Frontal cortex (tissue), 4 donors: ENCODE data around the gene RIT2. TPM values are rescaled to one million over a fixed set of nuclear protein-coding genes. Genes with fewer than 3 reads are reported as not detected.

ENCODE experiments used
- DNase-seq, 2 donors: peaks; one replicate each; pipeline ENCODE4 v3.0.0; 2012; ENCODE audit warnings: low spot score in 2 of 2
- FAIRE-seq: peaks from 2 replicates; lab custom pipeline; 2012; peaks lifted over from hg19 to GRCh38; lab: Jason Lieb, UNC
- total RNA-seq: library from RNA; depleted of rRNA; stranded (reverse); fragments of >200 nt; gene quantifications from one replicate; pipeline ENCODE4 v1.2.3, GENCODE V29; 2014
- donor health status: control.
- donor health status: control.
- donor health status: control.

RIT2 gene
- total RNA-seq, 1 donor from 2014 or later: 29.3 TPM

GRCh38 chr18:43092539-43092938, 22.9 kb downstream of the RIT2 start:
- DNase-seq: no peak
- FAIRE-seq: no peak

GRCh38 chr18:43081396-43081795, 34.1 kb downstream of the RIT2 start:
- DNase-seq (no peak), FAIRE-seq (no peak)

- no peak for DNase-seq
- FAIRE-seq: no peak
Measured at GRCh38 chr18:43080671-43081070, 34.8 kb downstream of the RIT2 start.

- DNase-seq (no peak), FAIRE-seq (no peak)
Measured at GRCh38 chr18:43079422-43079821, 36.1 kb downstream of the RIT2 start.

GRCh38 chr18:43078478-43079092, 36.9 kb downstream of the RIT2 start:
- DNase-seq (no peak), FAIRE-seq (no peak)

GRCh38 chr18:43077510-43078308, 37.8 kb downstream of the RIT2 start:
- FAIRE-seq: no peak

GRCh38 chr18:43073771-43074170, 41.7 kb downstream of the RIT2 start:
- FAIRE-seq (no peak), DNase-seq (no peak)

More at GRCh38 chr18:43077510-43078308, 37.8 kb downstream of the RIT2 start:
- DNase-seq: no peak

GRCh38 chr18:43068781-43069180, 46.7 kb downstream of the RIT2 start:
- FAIRE-seq (no peak), DNase-seq (no peak)

- no peak for FAIRE-seq
Measured at GRCh38 chr18:43067570-43067969, 47.9 kb downstream of the RIT2 start.

GRCh38 chr18:43061816-43062215, 53.7 kb downstream of the RIT2 start:
- FAIRE-seq: no peak
- no peak for DNase-seq

More at GRCh38 chr18:43067570-43067969, 47.9 kb downstream of the RIT2 start:
- no peak for DNase-seq

- FAIRE-seq (no peak), DNase-seq (no peak)
Measured at GRCh38 chr18:43061318-43061717, 54.2 kb downstream of the RIT2 start.

GRCh38 chr18:43060020-43060419, 55.5 kb downstream of the RIT2 start:
- no peak for FAIRE-seq
- DNase-seq: no peak

- no peak for DNase-seq
- FAIRE-seq: no peak
Measured at GRCh38 chr18:43054815-43055519, 60.5 kb downstream of the RIT2 start.

GRCh38 chr18:43049021-43049420, 66.5 kb downstream of the RIT2 start:
- DNase-seq (no peak), FAIRE-seq (no peak)

- no peak for FAIRE-seq
- DNase-seq: no peak
Measured at GRCh38 chr18:43046322-43046721, 69.2 kb downstream of the RIT2 start.

GRCh38 chr18:43043626-43044025, 71.9 kb downstream of the RIT2 start:
- DNase-seq (no peak), FAIRE-seq (no peak)

- DNase-seq (no peak), FAIRE-seq (no peak)
Measured at GRCh38 chr18:43040281-43040680, 75.2 kb downstream of the RIT2 start.

GRCh38 chr18:43034683-43035500, 80.6 kb downstream of the RIT2 start:
- FAIRE-seq (no peak), DNase-seq (no peak)

- FAIRE-seq: no peak
- DNase-seq: no peak
Measured at GRCh38 chr18:43031169-43031568, 84.3 kb downstream of the RIT2 start.

- DNase-seq (no peak), FAIRE-seq (no peak)
Measured at GRCh38 chr18:43029414-43029813, 86.1 kb downstream of the RIT2 start.
